Measurements from ENCODE around the gene SH3BP4. TPM values are rescaled to one million over a fixed set of nuclear protein-coding genes. Genes with fewer than 3 reads are reported as not detected.
"Not testable (repeated sequence)": the region's sequence is repeated elsewhere in the genome, so short reads cannot be mapped to it uniquely, and the experiment has no call there.

Gene SH3BP4
- total RNA-seq, 1 donor: 49.7 TPM

DNA sequence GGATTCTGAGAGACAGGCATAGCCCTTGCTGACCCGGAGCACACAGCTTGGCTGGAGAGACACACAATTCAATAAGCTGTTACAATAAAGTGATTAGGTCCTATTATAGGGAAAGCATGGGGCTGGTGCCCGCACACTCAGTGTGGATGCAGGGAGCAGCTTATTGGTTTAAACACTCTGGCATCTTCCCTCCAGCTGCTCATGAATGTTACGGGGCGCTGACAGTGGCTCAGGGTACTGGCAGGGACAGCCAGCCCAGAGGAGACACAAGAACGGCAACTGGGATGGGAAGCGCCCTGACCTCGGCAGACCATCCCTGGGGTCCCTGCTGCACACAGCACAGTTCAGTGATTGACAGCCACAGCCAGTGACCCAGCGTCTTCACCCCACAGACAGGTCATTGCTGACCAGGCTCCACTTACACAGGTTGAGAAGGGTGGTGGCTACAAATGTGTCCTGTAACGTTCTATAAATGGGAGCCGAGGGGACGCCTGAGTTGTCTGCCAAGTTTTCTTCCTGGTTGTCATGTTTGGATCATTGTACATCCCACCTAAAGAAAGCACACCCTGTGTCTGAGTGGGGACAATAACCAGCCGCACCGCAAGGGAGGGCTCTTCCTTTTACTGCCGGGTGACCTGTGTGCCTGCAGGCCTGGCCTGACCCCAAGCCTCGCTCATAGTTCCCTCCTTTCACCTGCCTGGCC is 60.3 kb downstream of the SH3BP4 start:
- TF ChIP-seq, protein P1, sequence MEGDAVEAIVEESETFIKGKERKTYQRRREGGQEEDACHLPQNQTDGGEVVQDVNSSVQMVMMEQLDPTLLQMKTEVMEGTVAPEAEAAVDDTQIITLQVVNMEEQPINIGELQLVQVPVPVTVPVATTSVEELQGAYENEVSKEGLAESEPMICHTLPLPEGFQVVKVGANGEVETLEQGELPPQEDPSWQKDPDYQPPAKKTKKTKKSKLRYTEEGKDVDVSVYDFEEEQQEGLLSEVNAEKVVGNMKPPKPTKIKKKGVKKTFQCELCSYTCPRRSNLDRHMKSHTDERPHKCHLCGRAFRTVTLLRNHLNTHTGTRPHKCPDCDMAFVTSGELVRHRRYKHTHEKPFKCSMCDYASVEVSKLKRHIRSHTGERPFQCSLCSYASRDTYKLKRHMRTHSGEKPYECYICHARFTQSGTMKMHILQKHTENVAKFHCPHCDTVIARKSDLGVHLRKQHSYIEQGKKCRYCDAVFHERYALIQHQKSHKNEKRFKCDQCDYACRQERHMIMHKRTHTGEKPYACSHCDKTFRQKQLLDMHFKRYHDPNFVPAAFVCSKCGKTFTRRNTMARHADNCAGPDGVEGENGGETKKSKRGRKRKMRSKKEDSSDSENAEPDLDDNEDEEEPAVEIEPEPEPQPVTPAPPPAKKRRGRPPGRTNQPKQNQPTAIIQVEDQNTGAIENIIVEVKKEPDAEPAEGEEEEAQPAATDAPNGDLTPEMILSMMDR (IDR thresholded peaks at IDR 0.05; ENCODE audit: insufficient read depth, low read length): no peak

GRCh38 chr2:235017441-235017840 is 65.6 kb downstream of the SH3BP4 start:
- TF ChIP-seq, protein P1 (IDR thresholded peaks at IDR 0.05; ENCODE audit: insufficient read depth, low read length): no peak
- DNase-seq (ENCODE audit: low read depth): no peak
- no peak overlapping the region for H3K4me3 ChIP-seq (ENCODE audit: low read depth, low read length)

More for the DNA sequence above, 60.3 kb downstream of the SH3BP4 start:
- no peak overlapping the region for H3K4me3 ChIP-seq (ENCODE audit: low read depth, low read length)
- DNase-seq (ENCODE audit: low read depth): no peak

DNA sequence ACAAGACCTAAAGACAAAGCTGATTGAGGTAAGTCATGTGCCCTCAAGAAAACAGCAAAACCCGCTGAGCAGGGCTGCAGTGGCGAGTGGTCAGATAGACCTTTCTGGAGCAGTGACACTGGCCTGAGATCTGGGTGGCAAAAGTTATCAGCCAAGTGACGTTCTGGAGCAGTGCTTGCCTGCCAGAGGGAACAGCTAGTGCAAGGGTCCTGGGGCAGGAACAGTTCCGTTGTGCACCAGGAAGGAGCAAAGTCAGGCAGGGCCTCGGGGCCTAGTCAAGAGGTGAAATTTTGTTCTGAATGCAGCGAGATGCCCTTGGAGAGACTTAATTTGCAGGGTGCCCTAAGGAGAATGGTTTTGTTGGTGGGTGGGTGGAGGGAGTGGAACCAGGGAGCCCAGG is 67.0 kb downstream of the SH3BP4 start:
- no peak for DNase-seq (ENCODE audit: low read depth)
- H3K4me3 ChIP-seq (ENCODE audit: low read depth, low read length): no peak overlapping the region
- TF ChIP-seq, protein P1 (IDR thresholded peaks at IDR 0.05; ENCODE audit: insufficient read depth, low read length): no peak

DNA sequence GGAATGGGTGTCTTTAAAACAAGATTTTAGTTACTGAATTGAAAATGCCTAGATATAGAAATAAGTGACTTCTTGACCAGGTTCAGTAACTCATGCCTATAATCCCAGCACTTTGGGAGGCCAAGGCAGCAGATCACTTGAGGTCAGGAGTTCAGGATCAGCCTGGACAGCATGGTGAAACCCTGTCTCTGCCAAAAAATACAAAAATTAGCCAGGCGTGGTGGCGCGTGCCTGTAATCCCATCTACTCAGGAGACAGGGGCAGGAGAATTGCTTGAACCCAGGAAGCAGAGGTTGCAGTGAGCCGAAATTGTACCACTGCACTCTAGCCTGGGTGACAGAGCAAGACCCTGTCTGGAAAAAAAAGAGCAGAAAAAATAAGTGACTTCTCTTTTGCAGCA is 68.3 kb downstream of the SH3BP4 start:
- not testable (repeated sequence) for DNase-seq (ENCODE audit: low read depth); H3K4me3 ChIP-seq (ENCODE audit: low read depth, low read length)

- peak; percentile 69 for DNase-seq (ENCODE audit: low read depth)
- no peak overlapping the region for H3K4me3 ChIP-seq (ENCODE audit: low read depth, low read length)
- TF ChIP-seq, protein P1 (IDR thresholded peaks at IDR 0.05; ENCODE audit: insufficient read depth, low read length): no peak
Measured at GRCh38 chr2:235021752-235022151, 69.9 kb downstream of the SH3BP4 start.

DNA sequence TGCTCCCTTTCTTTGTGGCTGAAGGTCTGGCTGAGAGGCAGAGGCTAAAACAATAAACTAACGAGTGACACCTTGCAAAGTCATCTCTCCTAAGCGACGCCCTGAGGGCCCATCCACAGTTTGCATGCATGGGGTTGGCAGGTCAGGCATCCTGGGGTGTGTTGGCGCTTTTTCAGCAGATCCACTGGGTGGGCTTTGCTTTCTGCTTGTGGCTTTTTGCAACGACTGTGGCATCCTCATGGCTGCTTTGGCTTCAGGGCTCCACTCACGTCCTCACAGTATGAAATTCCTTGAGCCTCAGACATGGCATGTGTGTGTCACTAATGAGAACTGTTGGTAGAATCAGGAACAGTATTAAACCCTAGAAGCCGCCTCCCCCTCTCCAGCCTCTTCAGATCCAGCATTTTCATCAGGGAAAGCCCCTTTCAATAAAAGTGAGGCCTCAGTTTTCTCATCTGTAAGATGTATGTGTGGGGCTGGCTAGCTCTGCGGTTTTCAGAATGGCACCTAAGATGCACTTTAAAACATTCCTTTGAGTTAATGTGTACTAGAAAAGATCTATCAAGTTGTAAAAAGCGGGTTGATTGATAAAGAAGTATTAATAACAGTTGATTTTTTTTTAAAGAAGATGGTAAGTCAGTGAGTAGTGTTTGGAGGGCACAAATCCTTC is 72.5 kb downstream of the SH3BP4 start:
- no peak for DNase-seq (ENCODE audit: low read depth)
- TF ChIP-seq, protein P1 (IDR thresholded peaks at IDR 0.05; ENCODE audit: insufficient read depth, low read length): no peak
- H3K4me3 ChIP-seq (ENCODE audit: low read depth, low read length): no peak overlapping the region

GRCh38 chr2:235024931-235025773 is 73.3 kb downstream of the SH3BP4 start:
- no peak for DNase-seq (ENCODE audit: low read depth)
- no peak overlapping the region for H3K4me3 ChIP-seq (ENCODE audit: low read depth, low read length)
- TF ChIP-seq, protein P1 (IDR thresholded peaks at IDR 0.05; ENCODE audit: insufficient read depth, low read length): no peak

Data from fibroblast of the aortic adventitia (primary cell).